Stimulated activated CD8-positive, alpha-beta memory T cell treated with anti-CD3 and anti-CD28 coated beads, Interleukin-2, amount 100 ng/mL, for 1 hour (primary cell): ENCODE results near the gene SRPK3.

Experiments
- DNase-seq, 2 donors: peaks; one replicate each; pipeline ENCODE4 v3.0.0-alpha.2; 2020; ENCODE audit warnings: low read depth in 2 of 2

Gene SRPK3

GRCh38 chrX:153770601-153771414 lies 10.0 kb upstream of the SRPK3 start:
- no peak for DNase-seq

- no peak for DNase-seq
These were observed 9.2 kb upstream of the SRPK3 start for GRCh38 chrX:153771415-153772315.

GRCh38 chrX:153772316-153773217 lies 8.3 kb upstream of the SRPK3 start:
- DNase-seq, result no peak

- no peak for DNase-seq
These were observed 7.6 kb upstream of the SRPK3 start for GRCh38 chrX:153773218-153773611.

- DNase-seq, result no peak
These were observed 6.9 kb upstream of the SRPK3 start for GRCh38 chrX:153773741-153774575.

GRCh38 chrX:153774576-153775292 lies 6.1 kb upstream of the SRPK3 start:
- DNase-seq, result no peak

- no peak for DNase-seq
These were observed 5.3 kb upstream of the SRPK3 start for GRCh38 chrX:153775293-153776119.

- DNase-seq, result no peak
These were observed 4.7 kb upstream of the SRPK3 start for GRCh38 chrX:153776120-153776599.

- DNase-seq, result no peak
These were observed 4.2 kb upstream of the SRPK3 start for GRCh38 chrX:153776611-153777045.

- DNase-seq, result no peak
These were observed 3.4 kb upstream of the SRPK3 start for GRCh38 chrX:153777261-153778090.

GRCh38 chrX:153778181-153778580 lies 2.7 kb upstream of the SRPK3 start:
- DNase-seq, result no peak

GRCh38 chrX:153778684-153779101 lies 2.1 kb upstream of the SRPK3 start:
- no peak for DNase-seq

GRCh38 chrX:153779891-153780677 lies 757 bp upstream of the SRPK3 start:
- no peak for DNase-seq

- no peak for DNase-seq
These were observed 697 bp downstream of the SRPK3 start for GRCh38 chrX:153781428-153782047.

GRCh38 chrX:153782313-153782712 lies 1.5 kb downstream of the SRPK3 start:
- no peak for DNase-seq

- no peak for DNase-seq
These were observed 2.0 kb downstream of the SRPK3 start for GRCh38 chrX:153782871-153783270.
